Sciatic nerve (tissue), 2 donors: ENCODE measurements around the gene CACNG5. TPM values are rescaled to one million over a fixed set of nuclear protein-coding genes. Genes with fewer than 3 reads are reported as not detected.

Experiments
- ATAC-seq: fragments of 200-7000 bp; cut with Tn5 transposase; one replicate; pipeline ENCODE4 v1.9.1; 2020; ENCODE audit warnings: mild to moderate bottlenecking, moderate library complexity
- DNase-seq: peaks from one replicate; pipeline ENCODE4 v3.0.0-alpha.2; 2020; ENCODE audit warnings: low spot score
- intact Hi-C: fragments of 100-400 bp; cut with DNase I; formaldehyde crosslinking; loops from one replicate; pipeline ENCODE4 v1.14.2; 2022
- total RNA-seq: library from RNA; stranded (reverse); fragmentation: NEBNext Ultra II Directional; extraction: Animal tissue kit (Norgen Biotek cat#: 25700); gene quantifications from one replicate; pipeline ENCODE4 v1.2.1, GENCODE V29; 2021
- donor health status: DM: no; HTN: no; CAD: no.
- donor health status: DM: no; HTN: no; CAD: no.

Gene CACNG5
- total RNA-seq, 1 donor from 2014 or later = not detected

GRCh38 chr17:66842959-66843358 lies 8.0 kb downstream of the CACNG5 start:
- ATAC-seq (no peak), DNase-seq (no peak)
- intact Hi-C loops = no loop called here

- intact Hi-C loops = no loop called here
These were observed 8.7 kb downstream of the CACNG5 start for GRCh38 chr17:66843627-66844026.

GRCh38 chr17:66847704-66848103 lies 12.8 kb downstream of the CACNG5 start:
- DNase-seq = no peak
- ATAC-seq = no peak
- intact Hi-C loops = no loop called here

More at GRCh38 chr17:66843627-66844026, 8.7 kb downstream of the CACNG5 start:
- DNase-seq (no peak), ATAC-seq (no peak)

- no peak for DNase-seq
- intact Hi-C loops = no loop called here
- ATAC-seq = no peak
These were observed 13.6 kb downstream of the CACNG5 start for GRCh38 chr17:66848496-66848895.

- intact Hi-C loops = no loop called here
- DNase-seq (no peak), ATAC-seq (no peak)
These were observed 14.2 kb downstream of the CACNG5 start for GRCh38 chr17:66849032-66849655.

GRCh38 chr17:66849851-66850580 lies 15.1 kb downstream of the CACNG5 start:
- no peak for DNase-seq
- ATAC-seq = no peak
- intact Hi-C loops = no loop called here

GRCh38 chr17:66850692-66851091 lies 15.8 kb downstream of the CACNG5 start:
- ATAC-seq = peak; percentile 36
- intact Hi-C loops = no loop called here
- no peak for DNase-seq

GRCh38 chr17:66855204-66855603 lies 20.3 kb downstream of the CACNG5 start:
- intact Hi-C loops = no loop called here
- ATAC-seq (no peak), DNase-seq (no peak)

- no peak for DNase-seq
- intact Hi-C loops = no loop called here
- no peak for ATAC-seq
These were observed 23.5 kb downstream of the CACNG5 start for GRCh38 chr17:66858226-66859083.

- intact Hi-C loops = no loop called here
- no peak for ATAC-seq
- DNase-seq = no peak
These were observed 24.4 kb downstream of the CACNG5 start for GRCh38 chr17:66859353-66859752.

- DNase-seq = no peak
- intact Hi-C loops = no loop called here
- ATAC-seq = no peak
These were observed 25.3 kb downstream of the CACNG5 start for GRCh38 chr17:66860204-66860603.

GRCh38 chr17:66863820-66864219 lies 28.9 kb downstream of the CACNG5 start:
- DNase-seq (no peak), ATAC-seq (no peak)
- intact Hi-C loops = no loop called here

- ATAC-seq (no peak), DNase-seq (no peak)
- intact Hi-C loops = no loop called here
These were observed 30.2 kb downstream of the CACNG5 start for GRCh38 chr17:66865151-66865550.

GRCh38 chr17:66873962-66874361 lies 39.0 kb downstream of the CACNG5 start:
- DNase-seq = no peak
- intact Hi-C loops = no loop called here

GRCh38 chr17:66884931-66885330 lies 50.0 kb downstream of the CACNG5 start:
- ATAC-seq (no peak), DNase-seq (no peak)
- intact Hi-C loops = no loop called here

More at GRCh38 chr17:66873962-66874361, 39.0 kb downstream of the CACNG5 start:
- ATAC-seq = no peak

- DNase-seq (no peak), ATAC-seq (no peak)
- intact Hi-C loops = no loop called here
These were observed 50.5 kb downstream of the CACNG5 start for GRCh38 chr17:66885417-66885816.

- DNase-seq = no peak
- intact Hi-C loops = no loop called here
- no peak for ATAC-seq
These were observed 54.7 kb downstream of the CACNG5 start for GRCh38 chr17:66889480-66890230.

- intact Hi-C loops = no loop called here
- no peak for DNase-seq
- ATAC-seq = no peak
These were observed 57.3 kb downstream of the CACNG5 start for GRCh38 chr17:66892246-66892645.

GRCh38 chr17:66893382-66893781 lies 58.5 kb downstream of the CACNG5 start:
- intact Hi-C loops = no loop called here
- ATAC-seq (no peak), DNase-seq (no peak)
